Measurements from ENCODE around the gene TRIM31.

Gene TRIM31

DNA sequence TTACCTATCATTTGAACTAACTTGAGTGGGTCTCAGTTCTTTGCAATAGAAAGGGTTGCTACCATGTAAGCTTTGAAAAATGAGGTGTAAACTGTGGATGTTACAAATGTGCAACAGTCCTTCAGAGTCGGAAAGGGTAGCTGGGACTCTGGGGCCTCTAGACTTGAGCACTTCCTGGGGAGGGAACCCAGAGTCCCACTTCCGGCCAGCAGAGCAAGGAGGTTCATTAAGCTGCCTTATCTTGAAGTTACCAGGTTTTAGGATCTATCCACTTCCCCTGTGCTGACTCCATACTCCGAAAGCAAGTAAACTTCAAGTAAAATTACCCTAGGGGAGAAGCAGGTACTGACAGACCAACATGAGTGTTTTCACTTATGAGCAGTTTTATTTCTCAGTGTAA lies 38.7 kb upstream of the TRIM31 start:
- no peak overlapping the region for H3K4me3 ChIP-seq
- H3K36me3 ChIP-seq (ENCODE audit: insufficient read depth, low read length), result no peaks in the 10 kb centered on the region
- no peak overlapping the region for H3K9ac ChIP-seq (ENCODE audit: insufficient read length)
- DNase-seq (ENCODE audit: low read depth, low spot score), result no peak
- no peaks in the 10 kb centered on the region for H3K9me3 ChIP-seq (ENCODE audit: low read depth, low read length)
- TF ChIP-seq FOXP2 (optimal IDR thresholded peaks at IDR 0.05; ENCODE audit: control extremely low read depth, extremely low read length, insufficient read depth), result no peak
- TF ChIP-seq POLR2AphosphoS5 (IDR thresholded peaks at IDR 0.05; ENCODE audit: borderline replicate concordance, low read depth, low read length), result no peak
- TF ChIP-seq EZH2 (IDR thresholded peaks at IDR 0.05), result no peak
- H3K27ac ChIP-seq, result no peak overlapping the region

DNA sequence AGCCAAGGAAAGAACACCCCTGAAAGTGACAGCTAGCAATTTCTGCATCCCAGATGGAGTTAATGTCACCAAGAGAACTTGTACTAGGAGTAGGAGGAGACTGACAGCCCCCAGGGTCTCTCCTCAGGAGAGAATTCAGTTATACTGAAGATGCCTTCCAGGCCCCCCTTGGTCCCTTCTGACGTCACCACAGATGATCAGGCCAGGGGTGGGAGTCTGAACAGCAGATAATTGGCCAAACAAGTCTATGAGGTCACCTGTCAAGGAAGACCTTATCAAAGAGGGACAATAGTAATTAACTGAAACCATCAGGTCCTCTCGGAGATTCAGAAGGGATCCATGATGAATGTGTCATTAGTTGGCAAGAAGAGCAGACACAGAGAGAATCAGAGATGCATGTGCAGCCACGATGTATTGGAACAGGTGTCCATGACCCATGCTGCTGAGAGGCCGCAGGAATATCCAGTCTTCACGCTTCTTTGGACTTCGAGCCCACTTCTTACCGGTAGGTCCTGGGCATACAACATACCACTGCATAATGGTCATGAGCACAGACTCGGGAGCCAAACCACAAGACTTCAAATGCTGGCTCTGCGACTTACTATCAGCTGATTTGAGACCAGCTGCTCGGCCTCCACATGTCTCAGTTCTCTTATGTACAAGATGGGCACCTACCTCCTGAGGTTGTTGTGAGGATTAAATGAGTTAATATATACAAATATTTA lies 37.9 kb upstream of the TRIM31 start:
- no peaks in the 10 kb centered on the region for H3K9me3 ChIP-seq (ENCODE audit: low read depth, low read length)
- H3K27ac ChIP-seq, result no peak overlapping the region
- H3K4me3 ChIP-seq, result no peak overlapping the region
- TF ChIP-seq FOXP2 (optimal IDR thresholded peaks at IDR 0.05; ENCODE audit: control extremely low read depth, extremely low read length, insufficient read depth) (no peak), POLR2AphosphoS5 (IDR thresholded peaks at IDR 0.05; ENCODE audit: borderline replicate concordance, low read depth, low read length) (no peak), EZH2 (IDR thresholded peaks at IDR 0.05) (no peak)
- no peak for DNase-seq (ENCODE audit: low read depth, low spot score)
- no peaks in the 10 kb centered on the region for H3K36me3 ChIP-seq (ENCODE audit: insufficient read depth, low read length)
- H3K9ac ChIP-seq (ENCODE audit: insufficient read length), result no peak overlapping the region

DNA sequence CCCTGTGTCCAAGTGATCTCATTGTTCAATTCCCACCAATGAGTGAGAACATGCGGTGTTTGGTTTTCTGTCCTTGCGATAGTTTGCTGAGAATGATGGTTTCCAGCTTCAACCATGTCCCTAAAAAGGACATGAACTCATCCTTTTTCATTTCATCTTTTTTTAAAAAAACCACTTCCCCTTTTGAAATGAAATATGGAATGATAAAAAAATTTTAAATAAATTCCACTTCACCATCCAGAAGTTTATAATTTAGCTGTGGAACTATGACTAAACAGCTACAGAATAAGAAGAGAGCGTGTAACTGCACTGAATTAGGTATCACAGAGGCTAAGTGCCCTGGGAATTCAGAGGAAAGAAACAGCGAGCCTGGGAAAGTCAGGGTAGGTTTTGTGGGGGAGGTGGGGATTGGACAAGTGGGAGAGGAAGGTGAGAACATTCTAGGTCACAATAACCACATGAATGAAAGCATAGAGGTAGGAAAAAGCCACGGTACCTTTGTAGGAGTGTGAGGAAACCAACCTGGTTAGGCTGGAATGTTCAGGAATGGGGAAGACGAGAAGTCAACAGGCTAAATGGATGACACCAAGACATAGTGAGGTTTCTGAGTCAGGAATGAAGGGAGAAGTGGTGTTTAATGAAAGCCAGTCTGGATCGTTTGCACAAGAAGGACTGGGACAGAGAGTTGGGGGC lies 37.1 kb upstream of the TRIM31 start:
- H3K36me3 ChIP-seq (ENCODE audit: insufficient read depth, low read length), result no peaks in the 10 kb centered on the region
- TF ChIP-seq FOXP2 (optimal IDR thresholded peaks at IDR 0.05; ENCODE audit: control extremely low read depth, extremely low read length, insufficient read depth) (no peak), POLR2AphosphoS5 (IDR thresholded peaks at IDR 0.05; ENCODE audit: borderline replicate concordance, low read depth, low read length) (no peak), EZH2 (IDR thresholded peaks at IDR 0.05) (no peak)
- no peak overlapping the region for H3K9ac ChIP-seq (ENCODE audit: insufficient read length)
- no peaks in the 10 kb centered on the region for H3K9me3 ChIP-seq (ENCODE audit: low read depth, low read length)
- H3K27ac ChIP-seq, result no peak overlapping the region
- DNase-seq (ENCODE audit: low read depth, low spot score), result no peak
- H3K4me3 ChIP-seq, result no peak overlapping the region

DNA sequence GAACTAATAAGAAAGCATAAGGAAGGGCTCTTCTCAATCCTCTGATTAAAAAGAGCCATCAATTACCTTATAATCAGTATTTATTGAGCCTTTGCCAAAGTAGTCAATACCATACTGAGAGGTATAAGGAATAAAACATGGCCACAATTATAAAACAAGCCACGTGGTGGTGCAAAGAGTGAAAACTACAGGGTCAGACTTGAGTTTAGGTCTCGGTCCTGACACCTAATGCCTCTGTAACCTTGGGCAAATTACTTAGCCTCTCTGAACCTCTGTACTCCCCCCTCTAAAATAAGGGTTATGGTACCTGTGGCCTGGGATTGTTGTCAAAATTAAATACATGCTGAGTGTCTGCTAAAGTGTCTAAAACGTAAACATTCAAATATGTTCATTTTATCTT lies 36.3 kb upstream of the TRIM31 start:
- H3K36me3 ChIP-seq (ENCODE audit: insufficient read depth, low read length), result no peaks in the 10 kb centered on the region
- H3K9me3 ChIP-seq (ENCODE audit: low read depth, low read length), result no peaks in the 10 kb centered on the region
- no peak overlapping the region for H3K9ac ChIP-seq (ENCODE audit: insufficient read length)
- no peak overlapping the region for H3K27ac ChIP-seq
- DNase-seq (ENCODE audit: low read depth, low spot score), result no peak
- H3K4me3 ChIP-seq, result no peak overlapping the region
- TF ChIP-seq POLR2AphosphoS5 (IDR thresholded peaks at IDR 0.05; ENCODE audit: borderline replicate concordance, low read depth, low read length), result no peak
- no peak for TF ChIP-seq FOXP2 (optimal IDR thresholded peaks at IDR 0.05; ENCODE audit: control extremely low read depth, extremely low read length, insufficient read depth)
- TF ChIP-seq EZH2 (IDR thresholded peaks at IDR 0.05), result no peak

DNA sequence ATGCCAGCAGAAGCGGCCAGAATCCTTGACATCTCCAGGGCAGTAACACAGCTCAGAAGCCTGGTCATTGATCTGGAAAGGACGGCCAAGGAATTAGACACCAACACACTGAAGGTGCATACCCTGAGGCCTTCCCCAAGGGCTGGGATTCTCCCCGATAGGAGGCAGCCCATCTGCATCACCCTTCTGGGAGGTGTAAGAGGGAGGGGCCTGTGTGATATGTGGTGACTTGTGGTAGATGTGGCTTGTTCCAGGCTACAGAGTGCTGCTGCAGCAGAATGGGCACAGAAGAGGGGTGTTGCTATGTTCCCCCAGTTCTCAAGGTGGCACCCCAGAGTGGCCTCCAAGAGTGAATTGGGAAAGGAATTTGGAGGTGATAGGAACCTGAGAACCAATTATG lies 34.2 kb upstream of the TRIM31 start:
- TF ChIP-seq POLR2AphosphoS5 (IDR thresholded peaks at IDR 0.05; ENCODE audit: borderline replicate concordance, low read depth, low read length) (no peak), FOXP2 (optimal IDR thresholded peaks at IDR 0.05; ENCODE audit: control extremely low read depth, extremely low read length, insufficient read depth) (no peak), EZH2 (IDR thresholded peaks at IDR 0.05) (no peak)
- no peak for DNase-seq (ENCODE audit: low read depth, low spot score)
- no peaks in the 10 kb centered on the region for H3K36me3 ChIP-seq (ENCODE audit: insufficient read depth, low read length)
- H3K27ac ChIP-seq, result no peak overlapping the region
- H3K9me3 ChIP-seq (ENCODE audit: low read depth, low read length), result no peaks in the 10 kb centered on the region
- H3K4me3 ChIP-seq, result no peak overlapping the region
- H3K9ac ChIP-seq (ENCODE audit: insufficient read length), result no peak overlapping the region

DNA sequence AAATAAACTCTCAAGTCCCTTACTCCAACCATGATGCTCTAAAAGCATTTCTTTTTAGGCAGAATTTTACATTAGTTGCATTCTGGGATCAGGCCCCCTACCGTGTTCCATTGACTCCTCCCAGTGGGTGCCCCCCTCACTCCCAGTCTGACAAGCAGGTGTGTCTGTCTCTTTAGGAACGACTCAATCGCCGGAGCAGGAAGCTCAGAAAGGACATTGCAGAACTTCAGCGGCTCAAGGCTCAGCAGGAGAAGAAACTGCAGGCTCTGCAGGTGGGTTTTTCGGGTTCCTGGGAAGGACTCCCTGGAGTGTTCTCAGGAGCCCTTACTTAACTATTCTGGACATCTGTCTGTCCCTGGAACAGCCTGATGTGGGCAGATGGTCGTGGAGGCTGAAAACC lies 32.9 kb upstream of the TRIM31 start:
- Histone ChIP-seq H3K9ac (ENCODE audit: insufficient read length) (no peak overlapping the region), H3K36me3 (ENCODE audit: insufficient read depth, low read length) (no peaks in the 10 kb centered on the region), H3K4me3 (no peak overlapping the region), H3K9me3 (ENCODE audit: low read depth, low read length) (no peaks in the 10 kb centered on the region), H3K27ac (no peak overlapping the region)
- TF ChIP-seq EZH2 (IDR thresholded peaks at IDR 0.05), result no peak
- no peak for TF ChIP-seq POLR2AphosphoS5 (IDR thresholded peaks at IDR 0.05; ENCODE audit: borderline replicate concordance, low read depth, low read length)
- TF ChIP-seq FOXP2 (optimal IDR thresholded peaks at IDR 0.05; ENCODE audit: control extremely low read depth, extremely low read length, insufficient read depth), result no peak
- no peak for DNase-seq (ENCODE audit: low read depth, low spot score)

DNA sequence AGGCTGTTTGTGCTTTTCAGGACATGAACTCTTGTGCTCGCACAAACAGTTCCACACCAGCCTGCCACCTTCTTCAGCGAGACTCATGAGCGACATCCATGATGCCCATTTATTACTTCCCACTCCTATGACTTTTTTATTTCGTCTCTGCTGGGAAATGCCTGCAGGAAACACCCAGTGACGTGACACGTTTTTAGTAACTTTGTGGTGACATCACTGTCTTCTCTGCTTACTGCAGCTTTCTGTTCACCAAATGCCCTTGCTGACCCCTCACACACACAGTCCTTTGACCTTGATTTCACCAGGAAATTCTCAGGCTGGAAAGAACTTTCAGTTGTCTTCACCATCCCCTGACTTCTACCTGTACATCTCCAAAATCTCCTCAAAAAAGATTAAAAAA lies 31.9 kb upstream of the TRIM31 start:
- no peak for DNase-seq (ENCODE audit: low read depth, low spot score)
- H3K9ac ChIP-seq (ENCODE audit: insufficient read length), result no peak overlapping the region
- no peak overlapping the region for H3K27ac ChIP-seq
- no peak overlapping the region for H3K4me3 ChIP-seq
- no peaks in the 10 kb centered on the region for H3K36me3 ChIP-seq (ENCODE audit: insufficient read depth, low read length)
- TF ChIP-seq POLR2AphosphoS5 (IDR thresholded peaks at IDR 0.05; ENCODE audit: borderline replicate concordance, low read depth, low read length), result no peak
- TF ChIP-seq FOXP2 (optimal IDR thresholded peaks at IDR 0.05; ENCODE audit: control extremely low read depth, extremely low read length, insufficient read depth), result no peak
- no peak for TF ChIP-seq EZH2 (IDR thresholded peaks at IDR 0.05)
- no peaks in the 10 kb centered on the region for H3K9me3 ChIP-seq (ENCODE audit: low read depth, low read length)

DNA sequence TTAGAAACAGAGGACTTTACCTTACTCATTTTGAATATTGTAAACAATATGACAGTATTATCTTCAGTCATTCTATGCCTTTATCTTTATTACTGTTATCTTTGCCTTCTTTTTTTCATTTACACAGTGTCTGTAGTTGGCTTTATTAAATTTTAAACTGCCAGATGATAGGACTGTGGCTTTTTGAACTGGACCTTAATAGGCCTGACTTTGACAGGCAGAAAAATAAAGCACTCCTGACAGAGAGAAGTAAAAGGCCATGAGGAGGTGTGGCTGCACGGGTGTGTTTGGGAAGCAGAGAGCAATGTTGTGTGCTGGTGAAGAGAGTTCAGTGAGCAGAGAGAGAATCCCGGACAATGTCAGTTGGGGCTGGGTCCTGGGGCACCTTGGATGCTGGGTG lies 30.9 kb upstream of the TRIM31 start:
- Histone ChIP-seq H3K9ac (ENCODE audit: insufficient read length) (no peak overlapping the region), H3K4me3 (no peak overlapping the region), H3K27ac (no peak overlapping the region), H3K9me3 (ENCODE audit: low read depth, low read length) (no peaks in the 10 kb centered on the region), H3K36me3 (ENCODE audit: insufficient read depth, low read length) (no peaks in the 10 kb centered on the region)
- DNase-seq (ENCODE audit: low read depth, low spot score), result no peak
- no peak for TF ChIP-seq FOXP2 (optimal IDR thresholded peaks at IDR 0.05; ENCODE audit: control extremely low read depth, extremely low read length, insufficient read depth)
- TF ChIP-seq EZH2 (IDR thresholded peaks at IDR 0.05), result no peak
- no peak for TF ChIP-seq POLR2AphosphoS5 (IDR thresholded peaks at IDR 0.05; ENCODE audit: borderline replicate concordance, low read depth, low read length)
